Colonic mucosa (tissue), 4 donors: ENCODE data around the gene VAC14. TPM values are rescaled to one million over a fixed set of nuclear protein-coding genes. Genes with fewer than 3 reads are reported as not detected.

Experiments used
- DNase-seq: peaks from one replicate; pipeline ENCODE4 v3.0.0-alpha.2; 2020
- H3K27ac ChIP-seq: fragments of 200-600 bp; one replicate; pipeline ENCODE4 v1.8.0; 2021
- H3K27me3 ChIP-seq: fragments of 200-600 bp; one replicate; pipeline ENCODE4 v1.8.0; 2021
- H3K36me3 ChIP-seq: fragments of 200-600 bp; one replicate; pipeline ENCODE4 v1.8.0; 2021
- H3K4me1 ChIP-seq: fragments of 200-600 bp; one replicate; pipeline ENCODE4 v1.8.0; 2021; ENCODE audit warnings: mild to moderate bottlenecking
- H3K4me3 ChIP-seq: fragments of 200-600 bp; one replicate; pipeline ENCODE4 v1.8.0; 2021
- H3K9ac ChIP-seq, 2 donors: one replicate each; pipeline ENCODE4 v1.7.0; 2013; ENCODE audit warnings: control low read depth in 2 of 2, low read depth in 2 of 2, low read length in 2 of 2
- H3K9me3 ChIP-seq: fragments of 200-600 bp; one replicate; pipeline ENCODE4 v1.8.0; 2021
- intact Hi-C: fragments of 100-400 bp; cut with DNase I; formaldehyde crosslinking; loops from one replicate; pipeline ENCODE4 v1.14.1; 2022
- total RNA-seq, 2 donors: library from RNA; stranded (reverse); fragmentation: NEBNext Ultra II Directional in 1 of 2; extraction: Animal tissue kit (Norgen Biotek cat#: 25700) in 1 of 2; gene quantifications; one replicate each; pipeline ENCODE4 v1.2.1, GENCODE V29; 2021
- TF ChIP-seq, protein P1 (sequence below): fragments of 200-600 bp; IDR thresholded peaks from one replicate; pipeline ENCODE4 v1.8.0; 2022; ENCODE audit warnings: antibody characterized with exemption, mild to moderate bottlenecking
- donor health status: healthy.
- donor health status: DM: no; HTN: no; CAD: no.
- donor health status: DM: no; HTN: no; CAD: no.

The VAC14 gene
- total RNA-seq, 2 donors from 2014 or later, result 20.7 to 41.8 TPM

- no peak for DNase-seq
- Histone ChIP-seq H3K36me3 (no peaks in the 10 kb centered on the region), H3K27me3 (no peaks in the 10 kb centered on the region), H3K9ac (no peak overlapping the region), H3K27ac (no peak overlapping the region), H3K9me3 (no peaks in the 10 kb centered on the region), H3K4me3 (no peak overlapping the region), H3K4me1 (peaks cover under 1% of the 10 kb centered on the region)
- intact Hi-C loops, result no loop called here
- TF ChIP-seq, protein P1, sequence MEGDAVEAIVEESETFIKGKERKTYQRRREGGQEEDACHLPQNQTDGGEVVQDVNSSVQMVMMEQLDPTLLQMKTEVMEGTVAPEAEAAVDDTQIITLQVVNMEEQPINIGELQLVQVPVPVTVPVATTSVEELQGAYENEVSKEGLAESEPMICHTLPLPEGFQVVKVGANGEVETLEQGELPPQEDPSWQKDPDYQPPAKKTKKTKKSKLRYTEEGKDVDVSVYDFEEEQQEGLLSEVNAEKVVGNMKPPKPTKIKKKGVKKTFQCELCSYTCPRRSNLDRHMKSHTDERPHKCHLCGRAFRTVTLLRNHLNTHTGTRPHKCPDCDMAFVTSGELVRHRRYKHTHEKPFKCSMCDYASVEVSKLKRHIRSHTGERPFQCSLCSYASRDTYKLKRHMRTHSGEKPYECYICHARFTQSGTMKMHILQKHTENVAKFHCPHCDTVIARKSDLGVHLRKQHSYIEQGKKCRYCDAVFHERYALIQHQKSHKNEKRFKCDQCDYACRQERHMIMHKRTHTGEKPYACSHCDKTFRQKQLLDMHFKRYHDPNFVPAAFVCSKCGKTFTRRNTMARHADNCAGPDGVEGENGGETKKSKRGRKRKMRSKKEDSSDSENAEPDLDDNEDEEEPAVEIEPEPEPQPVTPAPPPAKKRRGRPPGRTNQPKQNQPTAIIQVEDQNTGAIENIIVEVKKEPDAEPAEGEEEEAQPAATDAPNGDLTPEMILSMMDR, result no peak
Measured at GRCh38 chr16:70805380-70805779, 4.4 kb upstream of the VAC14 start.

DNA sequence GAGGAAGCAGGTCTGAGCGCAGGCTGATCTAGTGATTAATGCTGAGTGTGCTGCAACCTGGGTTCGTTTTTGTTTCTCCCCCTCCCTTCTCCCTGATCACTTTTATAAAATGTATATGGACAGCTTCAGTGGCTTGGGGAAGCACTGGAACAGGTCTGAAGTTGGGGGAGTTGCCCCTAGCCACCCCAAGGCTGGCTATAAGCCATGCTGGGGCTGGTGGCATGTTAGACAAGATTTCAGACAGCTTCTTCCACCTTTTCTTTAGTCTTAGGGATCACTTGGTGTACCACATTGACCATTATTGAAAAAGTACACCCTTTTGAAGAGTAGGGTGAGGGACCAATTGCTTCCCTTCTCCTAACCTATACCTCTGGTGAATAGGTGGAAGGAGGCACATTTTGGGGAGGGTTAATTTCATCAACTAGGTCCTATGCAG, 3.8 kb upstream of the VAC14 start:
- H3K9ac ChIP-seq, result no peak overlapping the region
- DNase-seq, result no peak
- H3K27ac ChIP-seq, result no peak overlapping the region
- H3K27me3 ChIP-seq, result no peaks in the 10 kb centered on the region
- peaks cover 7% of the 10 kb centered on the region for H3K4me1 ChIP-seq
- H3K36me3 ChIP-seq, result no peaks in the 10 kb centered on the region
- H3K9me3 ChIP-seq, result no peaks in the 10 kb centered on the region
- TF ChIP-seq, protein P1, result no peak
- no peak overlapping the region for H3K4me3 ChIP-seq
- intact Hi-C loops, result no loop called here

DNA sequence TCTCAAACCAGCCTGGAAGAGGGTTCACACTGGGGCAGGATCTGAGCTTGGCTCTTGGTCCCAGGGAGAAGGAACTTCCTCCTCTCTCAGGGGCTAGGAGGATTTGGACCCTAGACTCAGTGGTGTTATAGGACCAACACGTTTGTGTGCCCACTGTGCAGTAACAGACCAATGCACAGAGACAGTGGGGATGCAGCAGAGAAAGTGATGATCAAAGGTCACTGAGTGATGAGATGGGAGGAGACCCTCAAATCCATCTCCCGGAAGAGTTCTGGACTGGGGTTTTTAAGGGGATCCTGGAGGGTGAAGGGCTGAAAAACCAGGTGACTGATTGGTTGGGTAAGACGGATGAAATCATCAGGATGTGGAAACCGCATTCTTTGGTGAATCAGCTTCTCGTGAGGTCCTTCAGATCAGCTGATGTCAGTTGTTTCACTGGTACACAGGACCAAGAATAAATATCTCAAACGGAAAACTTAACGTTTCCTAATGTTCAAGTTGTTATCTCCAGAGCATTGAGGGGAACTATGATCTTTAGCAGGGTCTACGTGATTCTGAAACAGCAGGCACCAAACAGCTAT, 3.3 kb upstream of the VAC14 start:
- Histone ChIP-seq H3K9me3 (no peaks in the 10 kb centered on the region), H3K36me3 (no peaks in the 10 kb centered on the region), H3K4me1 (peaks cover 8% of the 10 kb centered on the region), H3K4me3 (no peak overlapping the region), H3K27me3 (no peaks in the 10 kb centered on the region), H3K27ac (no peak overlapping the region), H3K9ac (no peak overlapping the region)
- intact Hi-C loops, result no loop called here
- no peak for DNase-seq
- TF ChIP-seq, protein P1, result no peak

GRCh38 chr16:70803319-70803718, 2.4 kb upstream of the VAC14 start:
- Histone ChIP-seq H3K9ac (no peak overlapping the region), H3K27me3 (no peaks in the 10 kb centered on the region), H3K36me3 (no peaks in the 10 kb centered on the region), H3K27ac (no peak overlapping the region), H3K9me3 (no peaks in the 10 kb centered on the region), H3K4me1 (peaks cover 8% of the 10 kb centered on the region), H3K4me3 (no peak overlapping the region)
- no peak for DNase-seq
- intact Hi-C loops, result no loop called here
- TF ChIP-seq, protein P1, result no peak

GRCh38 chr16:70801611-70802010, 653 bp upstream of the VAC14 start:
- H3K4me3 ChIP-seq, result no peak overlapping the region
- TF ChIP-seq, protein P1, result no peak
- H3K9me3 ChIP-seq, result no peaks in the 10 kb centered on the region
- H3K27me3 ChIP-seq, result no peaks in the 10 kb centered on the region
- intact Hi-C loops, result no loop called here
- no peak overlapping the region for H3K27ac ChIP-seq
- peak overlapping the region in 1 of 2 donors; percentile 82 for H3K9ac ChIP-seq
- DNase-seq, result no peak
- no peaks in the 10 kb centered on the region for H3K36me3 ChIP-seq
- peaks cover 8% of the 10 kb centered on the region for H3K4me1 ChIP-seq
